Globus pallidus (tissue), 1 donor: Measurements from ENCODE around the gene CTDSPL.

Experiments
- DNase-seq: peaks from one replicate; pipeline ENCODE4 v3.0.0-alpha.2; 2015; ENCODE audit warnings: low spot score

Gene CTDSPL

DNA sequence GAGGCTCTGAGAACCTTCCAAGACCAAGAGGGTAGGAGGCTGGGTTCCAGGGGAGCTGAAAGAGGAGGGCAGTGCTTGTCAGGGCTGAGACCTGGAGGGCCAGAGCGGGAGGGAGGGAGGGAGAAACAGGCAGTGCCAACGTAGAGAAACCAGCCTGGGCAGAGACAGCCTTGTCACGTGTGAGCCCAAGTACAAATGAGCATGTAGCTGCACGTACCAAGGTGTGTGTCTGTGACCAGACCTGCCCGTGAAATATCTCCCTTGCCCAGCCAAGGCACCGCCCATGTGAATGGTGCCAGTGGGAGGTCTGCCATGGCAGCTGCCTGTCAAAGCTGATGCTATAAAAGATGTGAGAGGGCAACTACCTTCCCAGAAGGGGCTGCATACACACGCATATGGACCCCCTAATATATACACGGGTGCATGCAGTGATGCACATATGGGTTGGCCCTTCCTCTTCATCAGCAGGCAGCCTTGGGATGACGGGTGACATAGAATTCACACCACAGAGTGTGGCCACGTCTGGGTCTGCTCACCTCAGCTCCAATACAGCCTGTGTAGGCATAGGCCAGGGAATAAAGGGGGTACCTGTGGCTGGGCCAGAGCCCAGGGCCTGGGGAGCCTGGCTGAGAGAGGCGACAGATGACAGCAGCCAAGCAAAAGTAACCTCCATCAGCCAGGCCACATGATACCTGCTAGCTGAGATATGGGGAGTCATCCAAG lies 7.8 kb upstream of the CTDSPL start:
- no peak for DNase-seq

- peak; percentile 73 for DNase-seq
Measured at GRCh38 chr3:37855363-37855970, 6.2 kb upstream of the CTDSPL start.

DNA sequence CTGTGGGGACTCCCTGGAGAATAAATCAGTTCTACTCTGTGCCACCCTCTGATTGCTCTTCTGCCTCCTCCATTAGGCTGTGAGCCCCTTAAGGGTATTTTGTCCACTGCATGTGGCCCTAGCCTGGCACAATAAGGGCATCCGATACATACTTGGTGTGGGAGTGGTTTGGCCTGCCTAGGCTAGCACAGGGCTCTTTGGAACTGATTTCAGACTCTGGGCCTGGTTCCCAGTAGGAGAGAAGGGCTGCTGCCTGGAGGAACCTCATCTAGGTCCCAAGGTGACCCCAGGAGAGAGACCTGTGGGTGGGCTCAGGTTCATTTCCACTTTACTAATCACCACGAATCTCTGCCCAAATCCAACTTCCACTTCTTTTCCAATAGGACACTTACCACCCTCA lies 5.3 kb upstream of the CTDSPL start:
- DNase-seq: no peak

GRCh38 chr3:37858742-37859141 lies 2.9 kb upstream of the CTDSPL start:
- no peak for DNase-seq

DNA sequence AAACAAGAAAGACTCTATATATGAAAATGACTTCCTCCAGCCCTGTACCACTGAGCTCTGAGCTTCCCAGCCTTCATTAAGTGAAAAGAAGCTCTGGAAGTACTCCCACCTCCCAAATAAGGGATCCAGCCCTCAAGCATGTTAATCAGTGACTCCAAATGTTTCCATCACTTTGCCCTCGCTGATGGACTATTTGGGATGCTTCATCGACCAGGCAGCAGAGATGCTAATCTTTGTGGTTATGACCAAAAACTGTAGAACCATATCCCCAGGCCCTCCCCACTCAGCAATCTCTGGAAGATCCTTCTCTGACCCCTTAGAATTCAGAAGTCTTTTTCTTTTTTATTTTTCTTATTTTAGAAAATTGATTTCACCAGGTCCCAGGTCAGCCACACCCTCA lies 2.3 kb upstream of the CTDSPL start:
- no peak for DNase-seq

- no peak for DNase-seq
Measured at GRCh38 chr3:37859908-37860199, 1.8 kb upstream of the CTDSPL start.

- DNase-seq: no peak
Measured at GRCh38 chr3:37862219-37862902, 681 bp downstream of the CTDSPL start.

DNA sequence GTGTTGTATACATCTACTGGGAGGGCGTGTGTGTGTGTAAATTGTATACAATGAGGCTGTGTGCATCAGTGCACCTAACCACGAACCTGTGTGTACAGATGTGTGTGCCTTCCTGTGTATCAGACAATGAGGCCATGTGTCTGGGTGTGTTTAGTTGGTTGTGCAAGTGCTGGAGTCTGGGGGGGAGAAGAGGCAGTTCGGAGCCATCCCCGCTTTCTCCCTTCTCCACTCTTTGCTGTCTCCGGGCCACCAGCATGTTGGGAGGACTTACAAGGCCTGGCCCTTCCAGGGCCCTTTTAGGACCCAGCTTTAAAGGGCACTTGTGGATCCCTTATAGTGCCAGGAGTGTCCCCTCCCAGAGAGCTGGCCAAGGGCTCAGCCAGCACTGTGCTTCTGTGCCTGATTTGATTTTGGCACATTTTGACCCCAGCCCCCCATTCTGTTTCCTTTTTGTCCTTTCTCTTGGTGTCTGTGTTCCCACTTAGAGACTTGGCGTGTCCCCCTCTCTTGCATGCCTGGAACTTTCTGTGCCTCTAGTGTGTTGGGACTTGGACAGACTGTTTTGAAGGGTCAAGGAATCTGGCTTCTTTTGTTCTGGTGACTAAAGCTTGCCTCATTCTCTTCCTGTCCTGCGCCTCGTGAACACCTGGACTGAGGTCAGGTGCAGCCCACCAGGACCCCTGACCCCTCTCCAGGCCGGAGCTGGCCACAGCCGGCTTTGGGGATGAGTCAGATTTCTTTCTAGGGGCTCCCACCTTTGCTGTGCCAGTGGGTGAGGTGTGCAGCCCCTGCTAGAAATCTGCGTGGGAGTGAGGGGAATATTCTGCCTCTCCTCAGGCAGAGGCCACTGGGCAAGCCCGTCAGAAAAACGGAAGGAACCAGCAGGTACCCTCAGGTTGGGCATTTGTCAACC lies 1.5 kb downstream of the CTDSPL start:
- peak; percentile 46 for DNase-seq

DNA sequence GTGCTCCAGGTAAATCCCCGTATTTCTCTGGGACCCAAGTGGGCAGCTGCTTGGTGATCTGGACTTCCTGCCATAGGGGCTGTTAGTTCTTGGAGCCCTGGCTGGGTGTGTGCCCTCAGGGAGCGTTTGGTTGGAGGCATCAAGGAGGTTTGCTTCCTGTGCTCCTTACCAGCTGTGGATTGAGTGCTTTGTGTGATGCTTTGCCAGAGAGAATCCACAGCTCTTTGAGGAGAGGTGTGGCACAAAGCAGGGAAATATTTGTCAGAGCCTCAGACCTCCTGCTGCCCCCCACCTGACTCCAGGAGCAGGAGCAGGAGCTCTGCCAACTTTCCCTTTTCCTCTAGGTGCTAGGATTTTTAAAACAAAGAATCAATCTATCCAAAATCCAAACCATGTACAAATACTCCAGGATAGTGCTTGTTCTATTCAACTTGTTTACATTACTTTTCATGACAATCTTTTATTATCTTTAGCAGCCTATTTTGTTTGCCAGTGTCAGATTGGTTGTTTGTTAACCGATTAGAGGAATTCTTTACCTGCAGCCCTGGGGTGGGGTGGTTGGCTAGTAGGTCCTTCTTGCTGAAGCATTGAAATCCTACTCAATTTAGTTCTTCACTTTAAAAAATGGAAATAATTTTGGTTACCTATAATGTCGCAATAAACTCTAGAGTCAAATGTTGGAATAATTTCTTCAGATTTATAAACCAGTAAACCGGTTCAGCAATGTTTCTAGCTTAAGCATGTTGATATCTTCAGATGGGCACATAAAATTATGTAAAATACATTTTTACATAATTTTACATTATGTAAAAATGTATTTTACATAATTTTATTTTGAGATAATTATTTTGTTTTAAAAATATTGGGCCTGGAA lies 2.5 kb downstream of the CTDSPL start:
- no peak for DNase-seq

DNA sequence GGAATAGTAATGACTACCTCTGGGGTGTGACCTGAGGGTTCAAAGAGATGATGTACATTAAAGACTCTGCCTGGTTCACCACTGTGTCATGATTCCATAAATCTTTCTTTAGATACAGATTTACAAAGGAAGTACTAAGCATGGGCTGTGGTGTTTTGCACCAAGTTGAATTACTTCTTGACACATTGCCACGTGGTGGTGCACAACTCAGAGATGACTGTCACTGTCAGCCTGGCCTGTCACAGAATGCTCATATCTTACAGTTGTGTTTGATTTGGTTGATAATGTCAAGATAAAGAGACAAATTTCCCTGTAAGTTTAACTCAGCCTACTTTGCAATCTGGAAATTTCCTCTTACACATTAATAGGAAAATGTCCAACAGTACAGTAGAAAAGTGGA lies 3.2 kb downstream of the CTDSPL start:
- DNase-seq: no peak

- no peak for DNase-seq
Measured at GRCh38 chr3:37867144-37867543, 5.5 kb downstream of the CTDSPL start.

DNA sequence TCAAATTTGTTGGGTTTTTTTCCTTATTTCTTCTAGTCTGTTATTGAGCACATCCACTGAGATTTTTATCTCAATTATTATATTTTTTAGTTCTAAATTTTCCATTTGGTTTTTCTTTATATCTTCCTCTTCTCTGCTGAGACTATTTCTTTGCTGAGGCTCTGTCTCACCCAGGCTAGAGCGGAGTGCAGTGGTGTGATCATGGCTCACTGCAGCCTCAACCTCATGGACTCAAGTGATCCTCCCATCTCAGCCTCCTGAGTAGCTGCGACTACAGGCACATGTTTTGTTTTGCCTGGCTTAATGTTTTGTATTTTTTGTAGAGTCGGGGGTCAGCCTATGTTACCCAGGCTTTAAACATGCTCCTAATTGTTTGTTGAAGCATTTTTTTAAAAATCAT lies 10.2 kb downstream of the CTDSPL start:
- DNase-seq: no peak

GRCh38 chr3:37872413-37873160 lies 10.9 kb downstream of the CTDSPL start:
- DNase-seq: no peak

DNA sequence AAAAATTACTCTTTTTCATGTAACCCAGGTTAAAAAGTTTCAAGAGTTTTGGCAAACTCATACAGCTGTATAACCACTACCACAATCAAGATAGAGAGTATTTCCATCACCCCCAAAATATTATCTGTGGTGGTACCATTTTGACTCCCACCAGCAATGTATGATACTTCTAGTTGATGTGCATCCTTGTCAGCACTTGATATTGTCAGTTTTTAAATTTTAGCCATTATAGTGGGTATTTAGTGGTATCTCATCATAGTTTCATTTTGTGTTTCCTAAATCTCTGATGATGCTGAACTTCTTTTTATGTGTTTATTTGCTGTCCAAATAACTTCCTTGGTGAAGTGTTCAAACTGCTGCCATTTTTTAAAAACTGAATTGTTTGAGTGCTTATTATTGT lies 14.6 kb downstream of the CTDSPL start:
- no peak for DNase-seq

DNA sequence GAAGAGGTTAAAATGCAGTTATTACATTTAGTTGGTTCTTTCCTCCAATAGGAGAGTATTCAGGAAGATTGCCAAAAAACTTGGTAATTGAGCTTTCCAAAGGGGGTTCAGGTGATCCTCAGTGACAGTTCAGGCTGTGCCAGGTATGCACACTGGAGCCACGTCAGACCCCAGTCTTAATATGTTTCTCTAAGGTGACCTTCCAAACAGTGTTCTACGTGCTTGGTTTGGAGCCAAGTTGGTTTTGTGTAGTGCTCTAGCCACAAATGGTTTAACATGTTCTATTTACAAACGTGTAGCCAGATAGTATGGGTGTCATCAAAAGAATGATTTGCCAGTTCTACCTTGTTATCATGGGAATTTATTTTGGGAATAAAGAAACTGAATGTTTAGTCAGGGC lies 21.0 kb downstream of the CTDSPL start:
- DNase-seq: no peak

- DNase-seq: no peak
Measured at GRCh38 chr3:37885814-37886213, 24.1 kb downstream of the CTDSPL start.

GRCh38 chr3:37886395-37886794 lies 24.7 kb downstream of the CTDSPL start:
- DNase-seq: no peak

DNA sequence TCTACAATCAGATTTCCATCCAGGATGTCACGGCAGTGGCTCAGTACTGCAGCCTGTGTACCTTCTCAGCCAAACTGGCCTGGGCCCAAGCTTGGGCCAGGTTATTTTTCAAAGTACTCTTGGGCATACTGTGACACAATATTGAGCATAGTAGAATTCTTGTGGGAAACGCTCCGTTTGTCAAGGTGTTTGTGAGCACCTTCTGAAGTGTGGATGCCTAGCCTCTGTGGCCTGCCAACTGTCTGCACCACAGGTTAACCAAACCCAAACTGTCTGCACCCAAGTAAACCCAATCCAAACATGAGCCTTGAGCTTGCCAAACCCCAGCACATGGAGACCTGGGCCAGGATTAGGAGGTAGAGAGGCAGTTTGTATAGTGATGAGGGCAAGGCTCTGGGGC lies 25.4 kb downstream of the CTDSPL start:
- no peak for DNase-seq

GRCh38 chr3:37887824-37888223 lies 26.1 kb downstream of the CTDSPL start:
- no peak for DNase-seq

DNA sequence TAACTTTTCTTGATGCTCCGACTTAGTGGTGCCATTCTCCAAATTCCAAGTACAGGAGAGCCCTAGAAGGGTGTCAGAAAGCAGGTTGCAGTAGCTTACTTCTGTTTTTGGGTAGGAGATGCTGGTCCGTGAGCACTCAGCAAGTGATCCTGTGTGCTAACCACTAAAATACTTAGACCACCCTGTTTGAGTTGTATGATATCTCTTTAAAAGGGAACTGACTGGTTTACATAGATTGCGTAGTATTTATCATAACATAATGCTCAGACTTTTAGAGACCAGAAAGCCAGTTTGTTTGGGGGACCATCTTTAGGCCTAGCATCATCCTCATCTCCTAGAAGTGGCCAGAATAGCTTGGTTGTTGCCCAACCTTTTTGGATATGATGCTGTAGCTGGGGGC lies 26.7 kb downstream of the CTDSPL start:
- DNase-seq: no peak

DNA sequence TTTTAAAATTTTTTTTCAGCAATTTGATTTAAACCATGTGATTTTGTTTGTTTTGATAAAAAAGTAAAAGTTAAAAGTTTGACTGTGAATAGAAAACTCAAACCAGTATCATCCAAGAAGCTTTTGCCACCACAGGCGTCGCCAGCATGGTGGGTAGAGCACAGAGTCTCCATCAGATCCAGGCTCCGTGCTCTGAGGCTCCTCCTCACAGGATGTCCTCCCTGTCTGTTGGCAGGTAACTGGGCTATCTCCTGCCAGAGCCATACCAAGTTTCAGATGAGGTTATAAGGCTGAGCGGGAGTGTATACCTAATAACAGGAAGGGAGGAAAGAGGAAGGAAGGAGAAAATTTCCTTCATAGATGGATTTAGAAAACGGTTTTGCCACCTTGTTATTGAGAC lies 28.8 kb downstream of the CTDSPL start:
- DNase-seq: no peak
